Fibroblast of skin of right quadriceps (primary cell): ENCODE results near the gene PRRX1.

ENCODE experiments used
- DNase-seq: peaks from one replicate; pipeline ENCODE4 v3.0.0-alpha.2; 2013

The PRRX1 gene

DNA sequence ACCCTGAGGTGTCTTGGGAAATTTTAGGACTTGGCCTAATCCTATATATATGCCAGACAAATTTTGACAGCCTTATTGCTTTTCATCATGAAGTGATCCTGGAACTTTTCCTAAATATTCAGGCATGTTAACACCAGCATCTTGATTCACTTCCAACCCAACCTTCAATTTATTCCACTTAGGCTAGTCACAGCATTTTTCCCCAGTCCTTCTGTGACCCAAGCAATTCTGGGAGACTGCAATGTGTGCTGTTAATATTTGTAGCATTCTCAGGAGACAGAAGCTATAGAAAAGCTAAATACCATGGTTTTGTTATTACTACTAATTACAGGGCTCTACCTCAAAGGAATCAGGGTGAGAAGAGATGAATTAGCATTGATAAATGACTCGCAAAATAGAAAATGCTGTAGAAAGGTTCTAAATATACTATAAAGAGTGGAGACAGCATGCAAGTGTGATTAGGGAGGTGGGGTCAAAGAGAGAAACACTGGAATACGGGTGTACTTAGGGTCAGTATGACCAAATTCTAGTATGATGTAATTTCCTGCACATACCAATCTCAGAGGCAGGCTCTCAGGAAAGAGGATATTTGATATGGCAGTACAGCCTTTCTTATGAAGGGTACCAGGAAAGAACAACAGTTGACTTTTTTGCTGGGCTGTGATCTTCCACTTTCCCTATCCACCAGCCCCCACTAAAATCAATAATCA, 29.1 kb downstream of the PRRX1 start:
- peak; percentile 88 for DNase-seq

GRCh38 chr1:170694172-170694926, 30.4 kb downstream of the PRRX1 start:
- no peak for DNase-seq

- no peak for DNase-seq
Observed at GRCh38 chr1:170695955-170696590, 32.1 kb downstream of the PRRX1 start.

DNA sequence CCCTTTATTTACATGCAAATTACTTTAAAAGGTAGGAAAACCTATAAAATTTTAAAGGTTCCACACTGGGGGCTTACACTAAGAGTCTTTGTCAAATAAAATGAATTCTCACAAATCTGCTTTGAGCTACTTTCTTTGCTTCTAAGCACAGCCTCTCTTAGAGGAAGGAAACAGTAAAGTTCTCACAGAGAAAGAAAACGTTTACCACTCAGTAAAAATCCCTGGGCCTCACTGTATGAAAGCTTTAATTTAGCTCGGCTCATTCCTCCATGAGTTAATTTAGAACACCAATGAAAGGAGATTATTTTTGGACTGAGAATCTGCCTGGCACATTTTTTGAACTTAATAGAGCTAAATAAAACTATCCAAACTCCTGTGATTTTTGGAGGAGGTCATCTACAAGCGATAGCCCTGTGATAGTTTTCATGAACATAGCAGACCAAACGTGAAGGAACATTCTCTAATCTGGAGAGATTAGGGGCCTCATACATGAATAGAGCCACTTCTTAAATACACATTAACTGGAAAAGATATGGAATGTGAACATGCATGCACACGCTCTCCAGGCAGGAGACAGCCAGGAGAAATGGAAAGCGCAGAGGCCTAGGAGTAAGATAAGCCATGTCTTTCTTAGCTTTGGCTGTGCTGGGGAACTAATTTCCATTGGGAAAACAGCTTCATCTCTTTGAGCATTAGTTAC, 32.8 kb downstream of the PRRX1 start:
- no peak for DNase-seq

GRCh38 chr1:170697316-170697715, 33.4 kb downstream of the PRRX1 start:
- no peak for DNase-seq

DNA sequence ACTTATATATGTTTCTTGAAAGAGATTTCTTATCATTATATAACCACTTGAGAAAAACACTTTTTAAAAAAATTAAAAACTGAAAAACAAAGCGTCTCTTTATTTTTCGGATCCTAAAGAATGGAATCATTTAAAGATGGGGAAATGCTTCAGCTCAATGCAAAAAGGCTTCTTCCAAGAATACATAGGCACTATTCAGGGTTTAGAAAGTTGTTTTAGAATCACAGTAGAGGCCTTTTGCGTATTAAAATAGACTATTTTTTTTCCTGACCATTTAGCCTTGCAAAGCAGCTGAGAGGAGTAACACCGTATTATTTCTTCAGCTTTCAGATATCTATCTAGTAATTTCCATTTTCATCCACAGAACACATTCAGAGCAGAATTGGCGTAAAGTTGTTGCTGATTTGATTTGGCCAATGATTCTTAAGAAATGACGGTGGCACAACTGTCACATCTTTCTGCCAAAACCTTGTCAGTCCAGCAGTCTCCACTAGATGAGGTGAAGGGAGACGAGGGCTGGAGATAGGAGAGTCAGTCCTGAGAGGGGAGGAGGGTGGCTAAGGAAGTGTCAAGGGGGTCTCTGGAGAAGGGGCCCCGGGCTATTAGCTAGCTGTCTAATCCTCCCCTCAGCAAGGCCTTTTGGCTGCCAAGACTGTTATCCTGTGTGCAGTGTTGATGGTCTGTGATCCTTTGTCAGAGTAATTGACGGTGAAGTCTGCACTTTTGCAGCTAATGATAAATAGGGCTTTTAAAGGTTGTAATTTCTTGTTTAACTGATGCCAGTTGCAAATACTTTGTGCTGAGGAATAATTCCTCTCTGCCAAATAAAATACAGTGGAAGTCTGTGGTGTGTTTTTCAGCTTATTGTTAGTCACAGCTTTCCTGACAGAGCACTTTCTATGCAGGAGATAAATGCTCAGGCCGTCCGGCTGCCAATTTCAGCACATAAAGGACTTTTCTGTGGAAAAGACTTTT, 34.7 kb downstream of the PRRX1 start:
- DNase-seq, result peak; percentile 76

- no peak for DNase-seq
Observed at GRCh38 chr1:170699696-170700095, 35.8 kb downstream of the PRRX1 start.

DNA sequence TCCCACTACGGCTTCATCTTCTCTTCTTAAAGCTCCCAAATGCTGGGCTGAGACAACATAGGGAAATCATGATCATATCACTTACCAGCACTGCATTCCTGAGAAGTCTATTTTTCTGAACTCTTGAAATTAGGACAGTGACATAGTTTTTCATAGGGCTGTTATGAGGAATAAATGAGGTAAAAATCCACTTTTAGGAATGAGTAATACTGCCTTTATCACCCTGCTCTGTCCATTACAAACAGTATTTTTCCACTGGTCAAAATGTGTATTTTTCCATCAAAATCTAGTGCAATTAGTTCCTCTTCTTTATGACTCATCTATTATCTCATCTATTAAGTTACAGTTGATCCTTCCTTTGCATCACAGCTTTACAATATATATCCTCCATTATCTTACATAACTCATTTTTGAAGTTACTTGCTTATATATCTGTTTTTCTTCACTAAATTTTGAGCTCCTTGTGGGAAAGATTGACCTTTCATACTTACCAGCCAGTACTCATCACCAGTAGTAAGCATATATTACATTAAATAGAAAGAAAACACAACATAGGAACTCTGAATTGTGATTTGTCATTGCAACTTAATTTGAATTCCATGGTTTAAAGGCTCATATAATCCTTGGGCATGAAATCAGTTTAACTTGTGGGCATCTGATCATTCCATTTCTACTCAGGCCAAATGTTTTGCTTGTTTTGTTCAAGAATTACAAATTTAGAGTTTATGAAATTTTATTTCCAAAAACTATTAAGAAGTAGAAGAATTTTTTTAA, 37.1 kb downstream of the PRRX1 start:
- peak; percentile 52 for DNase-seq

GRCh38 chr1:170701962-170702361, 38.0 kb downstream of the PRRX1 start:
- DNase-seq, result no peak

- no peak for DNase-seq
Observed at GRCh38 chr1:170703591-170703990, 39.7 kb downstream of the PRRX1 start.

DNA sequence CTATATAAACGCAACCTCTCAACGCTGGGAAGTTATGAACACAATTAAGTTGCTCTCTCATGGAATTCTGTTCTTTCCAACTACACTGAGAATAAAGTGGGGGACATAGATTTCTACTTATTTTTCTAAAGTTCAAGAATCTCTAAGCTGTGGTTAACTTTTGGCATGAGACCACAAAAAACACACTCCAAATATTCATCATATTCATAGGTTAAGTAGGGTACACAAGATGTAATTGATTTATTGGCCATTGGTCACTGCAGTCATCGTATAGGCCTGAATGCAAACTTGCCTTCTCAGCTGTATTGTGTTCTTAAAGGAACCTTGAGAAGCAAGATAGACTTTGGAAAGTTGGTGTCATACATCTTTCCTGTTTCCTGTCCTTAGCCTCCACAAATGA, 40.3 kb downstream of the PRRX1 start:
- peak; percentile 83 for DNase-seq

- no peak for DNase-seq
Observed at GRCh38 chr1:170705981-170706380, 42.0 kb downstream of the PRRX1 start.

DNA sequence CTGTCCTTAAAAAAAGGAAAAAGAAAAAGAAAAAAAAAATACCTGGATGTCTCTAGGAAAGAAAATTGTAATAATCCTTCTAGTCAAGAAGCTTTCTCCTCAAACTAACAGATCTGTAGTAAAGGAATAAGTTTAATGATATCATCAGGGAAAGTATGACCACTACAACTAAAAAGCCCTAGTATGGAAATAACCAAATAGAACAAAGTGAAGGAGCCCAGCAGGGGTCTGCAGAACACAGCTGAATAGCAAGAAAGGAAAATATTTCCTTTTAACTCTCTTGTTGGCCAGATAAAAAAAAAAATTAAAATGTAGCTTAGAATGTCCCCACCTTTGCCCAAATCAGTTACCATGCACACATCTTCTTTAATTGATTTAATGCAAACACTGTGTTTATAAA, 43.2 kb downstream of the PRRX1 start:
- DNase-seq, result no peak

GRCh38 chr1:170707959-170708655, 44.2 kb downstream of the PRRX1 start:
- DNase-seq, result peak; percentile 98

GRCh38 chr1:170711682-170712081, 47.8 kb downstream of the PRRX1 start:
- peak; percentile 97 for DNase-seq

DNA sequence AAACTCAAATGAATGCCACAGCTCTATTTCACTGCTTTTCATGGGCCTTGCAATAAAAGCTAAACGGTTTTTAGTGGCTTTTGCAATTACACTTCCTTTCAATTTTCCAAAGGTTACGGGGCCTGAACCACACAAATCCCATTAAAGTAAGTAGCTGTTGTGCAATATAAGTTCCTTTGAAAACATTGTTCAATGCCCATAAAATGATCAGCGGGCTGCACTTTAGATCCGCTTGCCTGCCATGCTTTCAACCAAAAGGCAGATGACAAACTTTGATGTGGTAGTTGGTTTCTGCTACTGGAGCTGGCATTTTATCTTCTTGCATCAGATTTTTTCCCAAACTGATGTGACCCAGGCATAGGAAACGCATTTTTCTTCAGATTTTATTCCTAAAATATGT, 50.2 kb downstream of the PRRX1 start:
- peak; percentile 58 for DNase-seq

- DNase-seq, result no peak
Observed at GRCh38 chr1:170714938-170715337, 51.0 kb downstream of the PRRX1 start.

GRCh38 chr1:170716835-170717429, 53.0 kb downstream of the PRRX1 start:
- DNase-seq, result no peak

GRCh38 chr1:170720661-170721060, 56.7 kb downstream of the PRRX1 start:
- no peak for DNase-seq

DNA sequence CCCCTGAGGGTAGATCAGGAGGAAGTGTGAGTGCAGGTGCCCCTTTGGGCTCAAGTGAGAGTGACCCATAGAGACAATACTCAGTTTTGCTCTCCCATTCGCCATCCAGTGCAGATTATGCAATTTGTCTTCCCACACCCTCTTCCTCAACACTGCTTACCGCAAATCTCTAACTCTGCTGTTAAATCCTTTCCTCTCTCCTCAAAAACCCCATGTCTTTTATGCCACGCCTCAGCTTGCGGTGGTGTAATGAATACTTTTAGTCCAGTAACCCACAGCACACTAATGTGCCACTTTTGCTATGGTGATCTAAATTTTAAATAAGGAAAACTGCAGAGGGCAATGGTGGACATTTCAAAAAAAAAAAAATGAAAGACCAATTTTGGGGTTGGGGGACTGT, 57.7 kb downstream of the PRRX1 start:
- DNase-seq, result no peak
